HG03460 (cell line): ENCODE results near the gene KRTAP3-3.

Source experiments
- ATAC-seq: cut with Tn5 transposase; IDR thresholded peaks from one replicate; pipeline ENCODE4 v1.9.1; 2021; ENCODE audit not compliant: unreplicated experiment

KRTAP3-3 gene

GRCh38 chr17:40961591-40961990, 32.4 kb downstream of the KRTAP3-3 start:
- no peak for ATAC-seq

- ATAC-seq = no peak
Observed at GRCh38 chr17:40960144-40960543, 33.8 kb downstream of the KRTAP3-3 start.

GRCh38 chr17:40958086-40958953, 35.6 kb downstream of the KRTAP3-3 start:
- no peak for ATAC-seq

GRCh38 chr17:40956401-40957254, 37.3 kb downstream of the KRTAP3-3 start:
- no peak for ATAC-seq

- no peak for ATAC-seq
Observed at GRCh38 chr17:40953881-40954280, 40.1 kb downstream of the KRTAP3-3 start.

GRCh38 chr17:40952661-40953060, 41.3 kb downstream of the KRTAP3-3 start:
- no peak for ATAC-seq

GRCh38 chr17:40952154-40952553, 41.8 kb downstream of the KRTAP3-3 start:
- ATAC-seq = no peak

- no peak for ATAC-seq
Observed at GRCh38 chr17:40951011-40951622, 42.8 kb downstream of the KRTAP3-3 start.

- ATAC-seq = no peak
Observed at GRCh38 chr17:40950176-40950575, 43.8 kb downstream of the KRTAP3-3 start.

- ATAC-seq = no peak
Observed at GRCh38 chr17:40949418-40949817, 44.5 kb downstream of the KRTAP3-3 start.

GRCh38 chr17:40947929-40948328, 46.0 kb downstream of the KRTAP3-3 start:
- no peak for ATAC-seq

- ATAC-seq = no peak
Observed at GRCh38 chr17:40945414-40945813, 48.5 kb downstream of the KRTAP3-3 start.

- ATAC-seq = no peak
Observed at GRCh38 chr17:40944531-40944930, 49.4 kb downstream of the KRTAP3-3 start.
